ENCODE measurements around the gene ZNF599.
"Not testable (repeated sequence)": the region's sequence is repeated elsewhere in the genome, so short reads cannot be mapped to it uniquely, and the experiment has no call there.

ZNF599 gene

DNA sequence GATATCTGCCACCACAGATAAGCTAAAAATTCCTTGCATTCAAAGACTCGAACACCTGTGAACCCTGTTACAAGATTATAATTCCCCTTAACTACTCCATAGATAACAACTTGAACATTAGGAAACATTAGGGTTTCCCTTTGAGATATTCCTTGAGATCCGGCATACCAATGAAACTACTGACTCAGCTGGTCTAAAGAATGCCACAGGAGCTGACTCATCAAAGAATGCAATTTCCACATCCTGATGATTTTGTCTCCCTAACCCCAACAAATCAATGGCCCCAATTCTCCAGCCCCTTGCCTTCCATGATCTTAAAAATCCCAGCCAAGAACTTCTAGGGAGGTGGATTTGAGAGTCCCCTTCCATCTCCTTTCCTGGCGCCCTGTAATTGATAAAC lies 35.6 kb upstream of the ZNF599 start:
- Histone ChIP-seq H3F3A (ENCODE audit: insufficient read depth, low read length) (no peaks in the 10 kb centered on the region), H3K4me2 (ENCODE audit: low read length) (no peak overlapping the region), H3K4me1 (ENCODE audit: insufficient read depth, low read length, severe bottlenecking) (no peaks in the 10 kb centered on the region), H3K27me3 (ENCODE audit: insufficient read depth, low read length) (no peaks in the 10 kb centered on the region), H3K36me3 (ENCODE audit: insufficient read depth, low read length) (no peaks in the 10 kb centered on the region), H3K79me2 (ENCODE audit: insufficient read depth, low read length) (no peaks in the 10 kb centered on the region), H2AFZ (ENCODE audit: low read length) (no peak overlapping the region), H3K9me3 (ENCODE audit: low read length) (no peaks in the 10 kb centered on the region), H4K20me1 (ENCODE audit: insufficient read depth, low read length) (no peaks in the 10 kb centered on the region), H3K9me2 (ENCODE audit: low read depth, low read length) (no peaks in the 10 kb centered on the region), H3K27ac (ENCODE audit: low read depth, low read length, poor library complexity, severe bottlenecking) (no peak overlapping the region), H3K9ac (ENCODE audit: low read length) (no peak overlapping the region), H3K4me3 (ENCODE audit: low read depth, low read length, poor library complexity, severe bottlenecking) (no peak overlapping the region)
- TF ChIP-seq, protein P1, sequence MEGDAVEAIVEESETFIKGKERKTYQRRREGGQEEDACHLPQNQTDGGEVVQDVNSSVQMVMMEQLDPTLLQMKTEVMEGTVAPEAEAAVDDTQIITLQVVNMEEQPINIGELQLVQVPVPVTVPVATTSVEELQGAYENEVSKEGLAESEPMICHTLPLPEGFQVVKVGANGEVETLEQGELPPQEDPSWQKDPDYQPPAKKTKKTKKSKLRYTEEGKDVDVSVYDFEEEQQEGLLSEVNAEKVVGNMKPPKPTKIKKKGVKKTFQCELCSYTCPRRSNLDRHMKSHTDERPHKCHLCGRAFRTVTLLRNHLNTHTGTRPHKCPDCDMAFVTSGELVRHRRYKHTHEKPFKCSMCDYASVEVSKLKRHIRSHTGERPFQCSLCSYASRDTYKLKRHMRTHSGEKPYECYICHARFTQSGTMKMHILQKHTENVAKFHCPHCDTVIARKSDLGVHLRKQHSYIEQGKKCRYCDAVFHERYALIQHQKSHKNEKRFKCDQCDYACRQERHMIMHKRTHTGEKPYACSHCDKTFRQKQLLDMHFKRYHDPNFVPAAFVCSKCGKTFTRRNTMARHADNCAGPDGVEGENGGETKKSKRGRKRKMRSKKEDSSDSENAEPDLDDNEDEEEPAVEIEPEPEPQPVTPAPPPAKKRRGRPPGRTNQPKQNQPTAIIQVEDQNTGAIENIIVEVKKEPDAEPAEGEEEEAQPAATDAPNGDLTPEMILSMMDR (IDR thresholded peaks at IDR 0.05; ENCODE audit: low read length), result no peak
- TF ChIP-seq EZH2 (IDR thresholded peaks at IDR 0.05; ENCODE audit: borderline replicate concordance, low read length), result no peak

DNA sequence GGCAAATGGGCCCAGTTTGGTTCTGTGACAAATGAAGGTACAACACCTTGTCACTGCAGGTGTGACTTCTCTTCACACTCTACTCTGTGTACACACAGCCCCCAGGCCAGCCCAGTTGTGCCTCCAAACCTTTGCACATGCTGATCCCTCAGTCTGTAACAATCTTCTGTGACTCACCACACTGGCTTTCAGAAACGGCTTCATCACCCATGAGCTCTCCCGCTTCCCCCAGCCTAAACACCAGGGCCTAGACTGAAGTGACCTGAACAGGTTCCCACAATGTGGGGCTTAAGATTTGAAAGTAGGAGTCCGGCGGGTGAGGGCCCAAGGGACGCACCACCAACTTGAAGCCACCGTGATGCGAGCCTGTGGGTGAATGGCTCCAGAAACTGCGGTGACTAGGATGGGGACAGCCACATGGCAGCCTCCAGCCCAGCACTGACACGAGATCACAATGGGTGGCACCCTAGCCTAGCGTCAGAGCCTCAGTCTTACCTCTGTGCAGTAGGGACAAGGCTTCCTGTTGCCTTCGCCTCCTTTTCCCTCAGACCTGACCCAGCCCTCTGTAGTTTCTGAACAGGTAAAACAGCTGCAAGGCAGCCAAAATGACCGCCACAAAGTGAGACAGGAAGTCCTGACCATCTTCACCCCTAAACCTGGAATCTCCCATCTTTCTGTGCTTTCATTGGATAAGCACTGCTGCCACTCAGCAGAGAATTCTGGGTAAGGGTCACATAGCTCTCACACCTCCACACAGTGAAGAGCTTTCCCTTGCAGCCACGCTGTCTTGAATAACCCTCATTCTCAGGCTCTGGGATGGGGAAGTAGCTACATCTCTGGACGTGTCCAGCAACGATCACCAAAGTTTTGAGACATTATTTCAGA lies 34.2 kb upstream of the ZNF599 start:
- TF ChIP-seq, protein P1 (IDR thresholded peaks at IDR 0.05; ENCODE audit: low read length), result no peak
- no peak for TF ChIP-seq EZH2 (IDR thresholded peaks at IDR 0.05; ENCODE audit: borderline replicate concordance, low read length)
- H2AFZ ChIP-seq (ENCODE audit: low read length), result no peak overlapping the region
- no peaks in the 10 kb centered on the region for H3K4me1 ChIP-seq (ENCODE audit: insufficient read depth, low read length, severe bottlenecking)
- no peak overlapping the region for H3K4me3 ChIP-seq (ENCODE audit: low read depth, low read length, poor library complexity, severe bottlenecking)
- H4K20me1 ChIP-seq (ENCODE audit: insufficient read depth, low read length), result no peaks in the 10 kb centered on the region
- no peak overlapping the region for H3K27ac ChIP-seq (ENCODE audit: low read depth, low read length, poor library complexity, severe bottlenecking)
- H3K27me3 ChIP-seq (ENCODE audit: insufficient read depth, low read length), result no peaks in the 10 kb centered on the region
- H3K9me3 ChIP-seq (ENCODE audit: low read length), result no peaks in the 10 kb centered on the region
- H3K36me3 ChIP-seq (ENCODE audit: insufficient read depth, low read length), result no peaks in the 10 kb centered on the region
- H3F3A ChIP-seq (ENCODE audit: insufficient read depth, low read length), result no peaks in the 10 kb centered on the region
- no peak overlapping the region for H3K4me2 ChIP-seq (ENCODE audit: low read length)
- no peak overlapping the region for H3K9ac ChIP-seq (ENCODE audit: low read length)
- no peaks in the 10 kb centered on the region for H3K9me2 ChIP-seq (ENCODE audit: low read depth, low read length)
- H3K79me2 ChIP-seq (ENCODE audit: insufficient read depth, low read length), result no peaks in the 10 kb centered on the region

DNA sequence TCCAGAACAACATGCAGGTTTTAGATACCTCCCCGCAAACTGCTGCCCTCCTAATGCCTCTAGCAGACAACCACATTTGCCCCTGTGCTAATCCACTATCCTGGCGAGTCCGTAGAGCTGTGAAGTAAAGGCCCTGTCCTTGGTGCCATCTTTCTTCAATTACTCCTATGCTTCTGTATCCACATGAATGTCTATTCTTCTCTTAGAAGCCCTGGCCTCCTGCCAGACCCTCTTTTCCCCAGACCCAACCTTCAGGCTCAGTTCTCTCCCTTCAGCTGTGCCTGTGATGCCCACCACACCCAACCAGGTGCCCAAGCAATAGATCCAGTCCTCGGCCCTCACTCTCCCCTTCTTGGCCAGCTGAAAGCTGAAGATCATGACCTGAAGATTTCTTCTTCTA lies 31.1 kb upstream of the ZNF599 start:
- Histone ChIP-seq H3K9me3 (ENCODE audit: low read length) (0 out of 2 replicates have a peak, but pooled peaks cover 4% of the 10 kb centered on the region), H3K36me3 (ENCODE audit: insufficient read depth, low read length) (no peaks in the 10 kb centered on the region), H3K4me3 (ENCODE audit: low read depth, low read length, poor library complexity, severe bottlenecking) (no peak overlapping the region), H3K4me2 (ENCODE audit: low read length) (no peak overlapping the region), H2AFZ (ENCODE audit: low read length) (no peak overlapping the region), H3K9ac (ENCODE audit: low read length) (no peak overlapping the region), H3K27me3 (ENCODE audit: insufficient read depth, low read length) (no peaks in the 10 kb centered on the region), H3F3A (ENCODE audit: insufficient read depth, low read length) (no peaks in the 10 kb centered on the region), H3K4me1 (ENCODE audit: insufficient read depth, low read length, severe bottlenecking) (no peaks in the 10 kb centered on the region), H3K79me2 (ENCODE audit: insufficient read depth, low read length) (no peaks in the 10 kb centered on the region), H3K9me2 (ENCODE audit: low read depth, low read length) (no peaks in the 10 kb centered on the region), H3K27ac (ENCODE audit: low read depth, low read length, poor library complexity, severe bottlenecking) (no peak overlapping the region), H4K20me1 (ENCODE audit: insufficient read depth, low read length) (no peaks in the 10 kb centered on the region)
- TF ChIP-seq, protein P1 (IDR thresholded peaks at IDR 0.05; ENCODE audit: low read length), result no peak
- no peak for TF ChIP-seq EZH2 (IDR thresholded peaks at IDR 0.05; ENCODE audit: borderline replicate concordance, low read length)

DNA sequence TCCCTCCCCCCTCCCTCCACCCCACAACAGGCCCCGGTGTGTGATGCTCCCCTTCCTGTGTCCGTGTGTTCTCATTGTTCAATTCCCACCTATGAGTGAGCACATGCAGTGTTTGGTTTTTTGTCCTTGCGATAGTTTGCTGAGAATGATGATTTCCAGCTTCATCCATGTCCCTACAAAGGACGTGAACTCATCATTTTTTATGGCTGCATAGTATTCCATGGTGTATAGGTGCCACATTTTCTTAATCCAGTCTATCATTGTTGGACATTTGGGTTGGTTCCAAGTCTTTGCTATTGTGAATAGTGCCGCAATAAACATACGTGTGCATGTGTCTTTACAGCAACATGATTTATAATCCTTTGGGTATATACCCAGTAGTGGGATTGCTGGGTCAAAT lies 23.9 kb upstream of the ZNF599 start:
- not testable (repeated sequence) for H2AFZ ChIP-seq (ENCODE audit: low read length); H3K9me3 ChIP-seq (ENCODE audit: low read length); H3K4me2 ChIP-seq (ENCODE audit: low read length); H3K4me3 ChIP-seq (ENCODE audit: low read depth, low read length, poor library complexity, severe bottlenecking); H3K79me2 ChIP-seq (ENCODE audit: insufficient read depth, low read length); H3K27ac ChIP-seq (ENCODE audit: low read depth, low read length, poor library complexity, severe bottlenecking); H3K9ac ChIP-seq (ENCODE audit: low read length); H3K36me3 ChIP-seq (ENCODE audit: insufficient read depth, low read length); H4K20me1 ChIP-seq (ENCODE audit: insufficient read depth, low read length); H3K27me3 ChIP-seq (ENCODE audit: insufficient read depth, low read length); H3F3A ChIP-seq (ENCODE audit: insufficient read depth, low read length); H3K9me2 ChIP-seq (ENCODE audit: low read depth, low read length); H3K4me1 ChIP-seq (ENCODE audit: insufficient read depth, low read length, severe bottlenecking)
